HG03097 (cell line): Measurements from ENCODE around the gene RAP1B.
"Not testable (repeated sequence)": the region's sequence is repeated elsewhere in the genome, so short reads cannot be mapped to it uniquely, and the experiment has no call there.

ENCODE experiments used
- ATAC-seq: cut with Tn5 transposase; IDR thresholded peaks from one replicate; pipeline ENCODE4 v1.9.1; 2021; ENCODE audit not compliant: unreplicated experiment, low FRiP score

Gene RAP1B

DNA sequence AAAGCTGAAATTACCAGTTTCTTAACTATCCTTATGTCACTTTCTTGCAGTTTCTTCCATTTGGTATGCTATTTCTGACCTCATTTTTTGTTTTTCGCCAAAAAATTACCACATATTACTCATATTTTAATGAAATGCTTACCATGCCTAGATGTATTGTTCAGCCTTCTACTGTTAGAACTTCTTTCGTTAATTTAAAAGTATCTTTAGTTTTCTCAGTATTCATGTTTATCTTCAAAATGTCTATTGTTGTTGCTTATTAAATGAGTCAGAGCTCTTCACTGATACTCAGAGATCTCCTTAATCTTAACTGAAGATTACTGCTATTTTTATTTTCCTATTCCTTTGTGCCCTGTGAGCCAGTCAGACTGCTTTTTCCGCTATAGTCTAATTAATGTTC, 20.5 kb downstream of the RAP1B start:
- no peak for ATAC-seq

DNA sequence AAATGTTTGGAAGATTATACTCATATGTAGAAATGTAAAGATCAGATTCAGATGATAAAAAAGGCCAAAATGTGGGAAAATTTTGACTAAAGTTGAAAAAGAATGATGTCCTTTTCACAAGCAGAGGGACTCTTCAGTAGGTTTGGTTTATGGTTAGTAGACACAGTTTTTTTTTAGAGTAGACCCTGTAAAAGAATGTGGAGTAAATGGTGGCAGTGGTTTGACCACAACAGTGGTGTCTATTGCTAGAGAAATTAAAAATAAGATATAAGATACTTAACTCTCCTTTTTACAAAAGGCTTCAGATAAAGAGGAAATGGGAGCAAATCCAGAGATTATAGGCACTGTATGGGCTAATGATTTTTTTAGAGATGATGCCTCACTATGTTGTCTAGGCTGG, 21.8 kb downstream of the RAP1B start:
- no peak for ATAC-seq

DNA sequence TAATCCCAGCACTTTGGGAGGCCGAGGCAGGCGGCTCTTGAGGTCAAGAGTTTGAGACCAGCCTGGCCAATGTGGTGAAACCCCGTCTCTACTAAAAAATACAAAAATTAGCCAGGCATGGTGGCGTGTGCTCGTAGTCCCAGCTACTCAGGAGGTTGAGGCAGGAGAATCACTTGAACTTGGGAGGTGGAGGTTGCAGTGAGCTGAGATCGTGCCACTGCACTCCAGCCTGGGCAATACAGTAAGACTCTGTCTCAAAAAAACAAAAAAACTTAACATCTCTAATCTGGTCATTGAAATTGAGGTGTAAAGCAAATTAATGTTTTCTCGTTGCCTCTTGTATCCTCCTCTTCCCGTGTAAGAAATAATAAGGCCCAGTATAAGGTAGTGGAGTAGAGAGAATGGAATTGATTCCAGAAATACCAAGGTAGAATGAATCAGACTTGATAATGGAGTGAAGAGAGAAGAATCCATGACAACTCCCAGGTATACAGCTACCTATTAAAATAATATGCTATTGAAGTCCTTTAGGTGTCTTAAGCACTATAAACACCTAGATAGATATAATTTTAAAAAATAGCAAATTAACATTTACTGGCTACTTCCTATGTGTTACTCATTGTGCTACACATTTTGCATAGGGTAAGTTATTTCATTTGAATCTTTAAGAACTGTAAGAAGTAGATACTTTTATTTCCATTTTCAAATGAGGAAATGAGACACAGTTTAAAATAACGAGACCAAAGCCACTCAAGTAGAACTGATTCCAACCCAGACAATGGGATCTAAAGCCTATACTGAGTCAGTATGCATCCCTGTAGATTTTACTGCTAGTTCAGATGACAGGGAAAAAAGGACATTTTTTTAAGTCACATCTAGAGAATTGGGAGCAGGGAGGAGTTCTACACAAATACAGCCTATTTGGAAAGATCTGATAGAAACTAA, 23.2 kb downstream of the RAP1B start:
- no peak for ATAC-seq

GRCh38 chr12:68636268-68636667, 25.6 kb downstream of the RAP1B start:
- ATAC-seq = no peak

GRCh38 chr12:68637439-68637838, 26.7 kb downstream of the RAP1B start:
- not testable (repeated sequence) for ATAC-seq

DNA sequence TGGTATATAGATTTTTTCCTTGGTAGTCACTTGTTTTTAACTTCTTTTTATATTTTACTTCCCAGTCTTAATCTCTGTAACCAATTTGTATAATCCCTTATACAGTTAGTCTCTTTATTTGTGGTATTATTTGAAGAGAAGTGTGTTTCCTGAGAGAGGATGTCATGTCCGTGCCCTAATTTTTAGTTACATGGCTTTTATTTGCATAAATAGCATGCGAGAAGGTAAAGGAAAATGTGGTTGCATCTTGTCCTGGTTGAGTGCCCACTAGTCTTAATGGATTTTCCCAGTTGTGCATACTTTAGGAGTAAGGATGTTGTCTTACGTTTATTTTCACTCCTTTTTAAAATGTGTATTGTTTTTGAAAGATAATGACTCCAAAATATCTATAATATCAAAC, 27.5 kb downstream of the RAP1B start:
- ATAC-seq = no peak

DNA sequence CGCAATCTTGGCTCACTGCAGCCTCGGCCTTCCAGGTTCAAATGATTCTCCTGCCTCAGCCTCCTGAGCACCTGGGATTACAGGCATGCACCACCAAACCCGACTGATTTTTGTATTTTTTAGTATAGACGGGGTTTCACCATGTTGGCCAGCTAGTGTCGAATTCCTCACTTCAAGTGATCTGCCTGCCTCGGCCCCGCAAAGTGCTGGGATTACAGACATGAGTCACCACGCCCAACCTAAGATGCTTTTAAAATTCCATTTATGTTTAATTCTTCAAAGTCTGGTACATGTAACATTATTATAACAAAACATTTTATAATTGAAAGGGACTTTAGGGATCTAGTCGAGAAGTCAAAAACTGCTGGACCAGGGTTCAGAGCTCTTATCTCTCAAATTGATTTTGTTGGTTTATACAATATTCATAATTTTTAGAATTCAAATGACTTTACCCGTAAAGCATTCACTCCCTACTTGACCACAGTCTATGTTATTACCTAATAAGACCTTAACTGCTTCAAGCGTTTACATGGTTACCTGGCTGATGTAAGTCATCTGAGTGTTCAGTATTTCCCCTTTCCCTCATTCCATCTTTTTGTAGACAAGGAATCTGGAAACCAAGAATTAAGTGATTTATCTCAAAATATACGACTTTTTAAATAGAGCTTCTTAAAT, 28.2 kb downstream of the RAP1B start:
- no peak for ATAC-seq

DNA sequence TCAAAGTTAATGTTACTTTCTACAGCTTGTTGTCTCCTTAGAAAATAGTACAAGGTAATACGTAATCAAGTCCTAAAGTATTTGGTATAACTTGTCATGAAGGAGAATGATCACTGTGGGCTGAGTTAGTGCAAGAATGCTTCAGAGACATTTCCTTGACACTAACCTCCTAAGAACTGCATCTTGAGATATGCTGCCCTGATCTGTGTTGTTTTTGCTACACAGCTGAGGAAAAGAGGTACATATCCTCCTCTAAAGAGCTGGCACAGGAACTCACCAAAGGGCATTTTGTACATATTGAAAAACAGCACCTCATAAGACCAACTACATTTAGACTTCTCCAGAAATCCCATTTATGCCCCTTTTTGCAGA, 28.7 kb downstream of the RAP1B start:
- ATAC-seq = no peak

DNA sequence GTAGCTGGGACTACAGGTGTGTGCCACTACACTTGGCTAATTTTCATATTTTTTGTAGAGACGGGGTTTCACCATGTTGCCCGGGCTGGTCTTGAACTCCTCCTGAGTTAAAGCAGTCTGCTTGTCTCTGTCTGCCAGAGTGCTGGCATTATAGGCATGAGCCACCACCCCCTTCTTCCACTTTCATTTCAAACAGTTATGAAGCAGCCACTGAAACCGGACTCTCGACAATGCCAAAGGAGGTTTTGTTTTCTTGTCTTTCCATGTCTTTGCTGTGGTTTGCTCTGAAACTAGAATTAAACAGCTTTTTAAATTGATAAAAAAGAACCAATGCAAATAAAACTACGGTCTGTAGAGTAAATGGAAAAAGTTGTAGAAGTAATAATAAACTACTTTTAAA, 30.4 kb downstream of the RAP1B start:
- peak; percentile 87 for ATAC-seq

DNA sequence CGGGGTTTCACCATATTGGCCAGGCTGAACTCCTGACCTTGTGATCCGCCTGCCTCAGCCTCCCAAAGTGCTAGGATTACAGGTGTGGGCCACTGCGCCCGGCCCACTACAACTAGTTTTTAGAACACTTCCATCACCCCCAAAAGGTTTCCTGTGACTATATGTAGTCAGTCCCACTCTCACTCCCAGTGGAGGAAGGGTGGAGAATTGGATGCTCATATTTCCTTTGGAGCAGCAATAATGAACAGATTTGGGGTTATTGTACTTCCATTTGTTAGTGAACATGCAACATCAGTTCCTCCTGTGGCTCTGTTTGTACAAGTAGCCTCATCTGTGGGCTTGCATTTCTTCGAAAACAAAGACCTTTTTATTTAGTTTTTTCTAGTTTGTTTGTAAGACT, 35.8 kb downstream of the RAP1B start:
- no peak for ATAC-seq

- no peak for ATAC-seq
These were observed 36.8 kb downstream of the RAP1B start for GRCh38 chr12:68647507-68647906.

- ATAC-seq = no peak
These were observed 37.5 kb downstream of the RAP1B start for GRCh38 chr12:68648179-68648578.

GRCh38 chr12:68665016-68665569, 54.4 kb downstream of the RAP1B start:
- ATAC-seq = no peak

- no peak for ATAC-seq
These were observed 56.6 kb downstream of the RAP1B start for GRCh38 chr12:68667291-68667690.

- ATAC-seq = no peak
These were observed 57.2 kb downstream of the RAP1B start for GRCh38 chr12:68667896-68668295.

GRCh38 chr12:68671179-68671578, 60.5 kb downstream of the RAP1B start:
- ATAC-seq = no peak

- ATAC-seq = no peak
These were observed 63.1 kb downstream of the RAP1B start for GRCh38 chr12:68673788-68674187.

DNA sequence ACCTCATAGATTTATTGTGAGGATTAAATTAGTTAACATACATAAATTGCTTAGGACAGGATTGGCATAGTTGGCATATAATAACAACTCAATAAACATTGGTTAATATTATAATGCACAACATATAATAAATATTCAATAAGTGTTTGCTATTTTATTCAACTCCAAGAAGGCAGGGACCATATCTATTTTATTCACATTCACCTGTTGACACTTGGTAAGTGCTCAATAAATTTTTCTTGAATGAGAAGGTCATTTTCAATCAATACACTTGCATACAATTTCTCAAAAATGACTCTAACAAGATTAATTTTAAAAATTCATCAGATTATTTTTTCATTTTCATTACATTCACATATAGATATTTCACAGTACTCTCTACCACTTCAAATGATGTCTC, 63.7 kb downstream of the RAP1B start:
- no peak for ATAC-seq

DNA sequence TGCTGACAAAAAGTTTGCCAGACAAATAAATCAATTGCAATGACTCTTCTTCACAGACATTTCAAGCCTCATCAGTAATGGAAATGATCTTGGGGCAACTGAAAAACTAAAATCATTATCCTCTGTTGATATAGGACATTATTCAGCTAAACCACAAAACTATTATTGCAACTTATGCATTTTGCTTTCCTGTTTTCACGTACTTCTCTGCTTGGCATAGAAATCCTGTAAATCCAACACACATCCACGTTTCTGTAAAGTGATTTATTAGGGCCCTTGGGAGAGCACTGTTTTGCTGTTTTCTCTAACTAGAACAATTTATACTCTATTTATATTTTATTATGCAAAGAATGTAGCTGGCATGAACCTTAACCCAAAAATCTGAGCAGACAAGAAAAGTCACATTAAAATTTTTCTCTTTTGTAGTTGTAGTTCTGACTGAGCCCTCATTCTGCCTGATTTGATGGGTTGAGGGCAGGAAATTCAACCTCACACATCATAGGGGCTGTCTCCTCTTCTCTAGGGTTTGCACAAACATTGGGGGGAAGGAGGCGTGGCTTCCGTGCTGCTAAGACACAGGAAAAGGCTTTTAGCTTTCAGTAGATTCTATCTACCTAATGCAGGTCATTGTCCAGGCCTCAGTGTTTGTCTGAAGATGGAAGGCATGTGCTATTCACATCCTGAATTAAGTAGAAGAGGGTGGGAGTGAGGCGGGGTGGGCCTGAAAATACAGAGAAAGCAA, 64.6 kb downstream of the RAP1B start:
- no peak for ATAC-seq

DNA sequence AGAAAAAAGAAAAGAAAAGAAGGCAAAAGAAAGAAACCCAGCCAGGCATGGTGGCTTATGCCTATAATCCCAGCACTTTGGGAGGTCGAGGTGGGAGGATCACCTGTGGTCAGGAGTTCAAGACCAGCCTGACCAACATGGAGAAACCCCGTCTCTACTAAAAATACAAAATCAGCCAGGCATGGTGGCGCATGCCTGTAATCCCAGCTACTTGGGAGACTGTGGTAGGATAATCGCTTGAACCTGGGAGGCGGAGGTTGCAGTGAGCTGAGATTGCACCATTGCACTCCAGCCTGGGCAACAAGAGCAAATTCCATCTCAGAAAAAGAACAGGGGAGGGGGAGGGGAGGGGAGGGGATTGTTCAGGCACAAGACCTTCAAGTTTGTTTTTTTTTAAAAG, 66.2 kb downstream of the RAP1B start:
- not testable (repeated sequence) for ATAC-seq

DNA sequence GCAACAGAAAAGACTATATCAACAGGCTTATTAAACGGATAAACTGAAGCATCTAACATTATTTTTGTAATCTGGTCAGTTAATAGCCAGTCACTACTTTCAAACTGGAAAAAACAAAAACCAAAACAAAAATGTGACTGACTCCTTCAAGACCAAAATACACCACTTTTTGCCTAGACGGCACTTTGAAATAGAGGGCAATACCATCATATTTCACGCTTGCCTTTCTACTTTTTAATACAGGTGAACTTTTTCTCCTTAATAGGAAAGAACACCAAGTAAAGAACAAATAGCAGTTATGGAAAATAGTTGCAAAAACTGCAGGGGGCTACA, 75.5 kb downstream of the RAP1B start:
- ATAC-seq = no peak
